RWPE2 (cell line): Measurements from ENCODE around the gene CNTN4.

Experiments used
- ATAC-seq: fragments of 200-7000 bp; cut with Tn5 transposase; 3 replicates; pipeline ENCODE4 v1.9.1; 2021; ENCODE audit warnings: low read depth
- DNase-seq: peaks from one replicate; pipeline ENCODE4 v3.0.0-alpha.2; 2020; ENCODE audit warnings: low spot score
- H3K27ac ChIP-seq: fragments of 450-650 bp; 2 replicates; pipeline ENCODE4 v1.5.1; 2017; ENCODE audit warnings: mild to moderate bottlenecking; ENCODE audit not compliant: poor library complexity, severe bottlenecking
- H3K27me3 ChIP-seq: fragments of 250-450 bp; sonication (Bioruptor Pico); 2 replicates; pipeline ENCODE4 v1.5.1; 2021; ENCODE audit warnings: mild to moderate bottlenecking, moderate library complexity; ENCODE audit not compliant: insufficient read depth, poor library complexity, severe bottlenecking
- H3K36me3 ChIP-seq: fragments of 250-450 bp; sonication (Bioruptor Pico); 2 replicates; pipeline ENCODE4 v1.5.1; 2020; ENCODE audit warnings: low read depth, mild to moderate bottlenecking, moderate library complexity
- H3K4me1 ChIP-seq: fragments of 250-450 bp; sonication (Bioruptor Pico); 2 replicates; pipeline ENCODE4 v1.5.1; 2021; ENCODE audit warnings: mild to moderate bottlenecking, moderate library complexity; ENCODE audit not compliant: insufficient read depth, poor library complexity, severe bottlenecking
- H3K4me3 ChIP-seq: fragments of 250-450 bp; sonication (Bioruptor Pico); 2 replicates; pipeline ENCODE4 v1.5.1; 2021; ENCODE audit warnings: mild to moderate bottlenecking, moderate library complexity; ENCODE audit not compliant: severe bottlenecking
- H3K9me3 ChIP-seq: fragments of 250-450 bp; sonication (Bioruptor Pico); 2 replicates; pipeline ENCODE4 v1.5.1; 2021; ENCODE audit warnings: mild to moderate bottlenecking, moderate library complexity; ENCODE audit not compliant: severe bottlenecking
- TF ChIP-seq, protein P1 (sequence below): fragments of 450-650 bp; IDR thresholded peaks from one replicate; pipeline ENCODE4 v1.5.1; 2017; ENCODE audit warnings: mild to moderate bottlenecking, moderate library complexity; ENCODE audit not compliant: poor library complexity, severe bottlenecking

The CNTN4 gene

DNA sequence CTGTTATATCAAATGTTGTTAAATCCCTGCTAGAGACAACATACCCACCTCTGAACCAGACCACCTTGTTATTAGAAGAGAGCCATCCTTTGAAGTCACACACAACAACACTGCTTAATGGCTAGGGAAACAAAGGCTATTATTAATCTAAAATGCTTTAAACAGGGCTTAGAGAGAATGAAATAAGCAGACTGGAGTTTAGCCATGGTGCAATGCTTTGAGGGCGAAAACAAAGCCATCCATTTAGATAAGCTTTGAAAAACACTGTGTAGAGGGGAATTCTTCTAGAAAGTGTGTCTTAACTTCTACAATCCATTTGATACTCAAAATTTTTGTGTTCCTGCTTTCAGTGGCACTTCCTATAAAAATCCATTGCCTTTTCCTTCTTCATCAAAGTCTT is 862.9 kb downstream of the CNTN4 start:
- H3K9me3 ChIP-seq, result no peaks in the 10 kb centered on the region
- H3K4me1 ChIP-seq, result no peaks in the 10 kb centered on the region
- no peak overlapping the region for H3K27ac ChIP-seq
- DNase-seq (no peak), ATAC-seq (no peak)
- no peak overlapping the region for H3K4me3 ChIP-seq
- TF ChIP-seq, protein P1, sequence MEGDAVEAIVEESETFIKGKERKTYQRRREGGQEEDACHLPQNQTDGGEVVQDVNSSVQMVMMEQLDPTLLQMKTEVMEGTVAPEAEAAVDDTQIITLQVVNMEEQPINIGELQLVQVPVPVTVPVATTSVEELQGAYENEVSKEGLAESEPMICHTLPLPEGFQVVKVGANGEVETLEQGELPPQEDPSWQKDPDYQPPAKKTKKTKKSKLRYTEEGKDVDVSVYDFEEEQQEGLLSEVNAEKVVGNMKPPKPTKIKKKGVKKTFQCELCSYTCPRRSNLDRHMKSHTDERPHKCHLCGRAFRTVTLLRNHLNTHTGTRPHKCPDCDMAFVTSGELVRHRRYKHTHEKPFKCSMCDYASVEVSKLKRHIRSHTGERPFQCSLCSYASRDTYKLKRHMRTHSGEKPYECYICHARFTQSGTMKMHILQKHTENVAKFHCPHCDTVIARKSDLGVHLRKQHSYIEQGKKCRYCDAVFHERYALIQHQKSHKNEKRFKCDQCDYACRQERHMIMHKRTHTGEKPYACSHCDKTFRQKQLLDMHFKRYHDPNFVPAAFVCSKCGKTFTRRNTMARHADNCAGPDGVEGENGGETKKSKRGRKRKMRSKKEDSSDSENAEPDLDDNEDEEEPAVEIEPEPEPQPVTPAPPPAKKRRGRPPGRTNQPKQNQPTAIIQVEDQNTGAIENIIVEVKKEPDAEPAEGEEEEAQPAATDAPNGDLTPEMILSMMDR, result no peak
- no peaks in the 10 kb centered on the region for H3K36me3 ChIP-seq
- H3K27me3 ChIP-seq, result no peaks in the 10 kb centered on the region

DNA sequence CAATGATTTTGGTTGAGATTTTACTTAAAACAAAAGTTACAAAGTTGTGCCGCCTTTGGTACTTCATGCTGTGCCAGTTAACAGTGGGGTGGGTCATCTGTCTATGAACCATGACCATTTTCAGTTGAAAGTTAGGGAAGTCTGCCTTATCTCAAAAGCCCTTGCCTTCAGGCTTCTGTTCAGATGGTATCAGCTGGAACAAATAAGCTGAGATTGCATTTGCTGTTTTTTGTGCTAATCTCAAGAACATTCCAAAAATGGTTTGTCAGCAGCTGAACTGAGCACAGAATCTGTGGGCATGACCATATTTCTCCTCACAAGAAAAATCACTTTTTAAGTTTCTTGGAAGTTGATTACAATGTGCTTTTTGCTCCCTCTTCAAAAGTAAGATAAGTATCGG is 869.2 kb downstream of the CNTN4 start:
- Histone ChIP-seq H3K4me3 (no peak overlapping the region), H3K36me3 (no peaks in the 10 kb centered on the region), H3K27ac (no peak overlapping the region), H3K4me1 (no peaks in the 10 kb centered on the region), H3K27me3 (no peaks in the 10 kb centered on the region), H3K9me3 (no peaks in the 10 kb centered on the region)
- ATAC-seq (no peak), DNase-seq (no peak)
- TF ChIP-seq, protein P1, result no peak

DNA sequence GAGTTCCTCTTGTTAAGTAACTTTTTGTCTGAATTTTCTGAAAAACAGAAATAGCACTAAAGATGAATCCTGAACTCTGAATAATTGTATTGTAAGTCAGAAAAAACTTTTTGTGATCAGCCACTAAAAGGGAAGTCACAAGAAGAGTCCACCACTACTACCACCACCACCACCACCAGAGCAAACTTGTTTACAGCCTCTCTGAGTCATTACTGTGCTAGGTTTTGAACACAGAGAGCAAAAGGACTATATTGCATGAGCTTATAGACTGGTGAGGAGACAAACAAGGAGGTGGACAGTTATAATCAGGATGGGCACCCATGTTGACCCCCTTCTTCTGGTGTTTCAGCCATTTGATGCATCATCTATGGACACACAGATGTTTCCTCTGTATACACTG is 869.8 kb downstream of the CNTN4 start:
- Histone ChIP-seq H3K27ac (no peak overlapping the region), H3K9me3 (no peaks in the 10 kb centered on the region), H3K4me1 (no peaks in the 10 kb centered on the region), H3K27me3 (no peaks in the 10 kb centered on the region), H3K4me3 (no peak overlapping the region), H3K36me3 (no peaks in the 10 kb centered on the region)
- TF ChIP-seq, protein P1, result no peak
- no peak for ATAC-seq
- DNase-seq, result no peak

DNA sequence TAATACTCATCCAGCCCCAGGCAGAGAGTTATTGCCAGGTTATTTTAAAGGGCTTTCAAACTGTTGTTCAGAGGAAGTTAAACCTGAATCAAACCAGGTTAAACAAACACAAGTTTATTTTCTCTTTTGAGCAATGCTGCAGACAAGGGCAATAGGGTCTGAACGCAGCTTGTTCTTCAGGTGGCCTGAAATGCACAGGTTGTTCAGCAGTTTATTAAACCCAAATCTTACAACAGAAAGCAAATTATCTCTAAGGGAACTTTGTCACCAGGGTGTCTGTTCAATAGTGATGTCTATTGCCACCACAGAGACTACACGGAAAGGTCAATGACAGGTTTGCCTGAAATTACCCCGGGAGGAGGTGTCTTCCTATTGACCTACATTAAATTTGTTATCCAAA is 877.5 kb downstream of the CNTN4 start:
- Histone ChIP-seq H3K36me3 (no peaks in the 10 kb centered on the region), H3K4me3 (no peak overlapping the region), H3K4me1 (no peaks in the 10 kb centered on the region), H3K27me3 (no peaks in the 10 kb centered on the region), H3K27ac (no peak overlapping the region), H3K9me3 (no peaks in the 10 kb centered on the region)
- ATAC-seq, result no peak
- no peak for DNase-seq
- TF ChIP-seq, protein P1, result no peak

DNA sequence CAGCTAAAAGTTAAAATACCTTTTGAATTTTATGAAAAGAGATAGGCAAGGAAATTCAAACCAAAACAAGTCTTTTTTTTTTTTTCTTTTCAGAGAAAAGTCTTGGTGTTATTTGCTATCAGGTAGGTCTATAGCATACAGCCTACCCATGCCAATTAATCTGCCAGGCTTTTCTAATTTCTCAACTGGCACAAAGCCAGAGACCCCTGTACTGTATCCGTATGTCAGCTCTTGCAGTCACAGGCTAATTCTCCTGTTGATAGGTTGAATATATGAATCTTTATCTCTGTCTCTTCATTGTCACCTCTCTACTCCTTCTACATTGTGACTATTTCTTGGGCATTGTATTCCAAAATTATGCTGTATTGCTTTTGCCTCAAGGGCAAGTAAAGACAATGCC is 878.1 kb downstream of the CNTN4 start:
- no peaks in the 10 kb centered on the region for H3K36me3 ChIP-seq
- DNase-seq (no peak), ATAC-seq (no peak)
- H3K27ac ChIP-seq, result no peak overlapping the region
- TF ChIP-seq, protein P1, result no peak
- no peaks in the 10 kb centered on the region for H3K27me3 ChIP-seq
- no peaks in the 10 kb centered on the region for H3K9me3 ChIP-seq
- H3K4me1 ChIP-seq, result no peaks in the 10 kb centered on the region
- no peak overlapping the region for H3K4me3 ChIP-seq
